ENCODE data around the gene LBHD1. TPM values are rescaled to one million over a fixed set of nuclear protein-coding genes. Genes with fewer than 3 reads are reported as not detected.

Gene LBHD1
- total and polyA plus RNA-seq, 2 donors (not counting 3 experiments of a cell fraction or from before 2014, with no cell fraction given): 3.8 to 7.5 TPM

DNA sequence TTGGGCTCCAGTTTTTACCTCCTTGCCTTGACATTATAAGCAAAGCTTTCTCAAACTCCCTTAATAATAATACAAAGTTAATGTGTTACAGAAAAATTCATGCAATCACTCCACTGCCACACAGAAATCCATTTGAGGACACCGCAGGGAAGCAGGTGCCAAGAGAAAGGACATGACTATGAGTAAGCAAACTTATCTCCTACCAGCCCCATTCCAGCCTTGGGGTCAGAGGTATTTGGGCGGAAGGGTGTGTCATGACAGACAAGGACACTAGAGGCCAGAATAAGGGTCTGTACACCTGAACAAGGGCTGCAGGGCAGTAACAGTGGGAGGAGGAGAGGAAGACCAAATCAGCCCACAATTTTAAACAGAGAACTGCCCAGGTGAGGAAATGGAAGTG, 41.3 kb upstream of the LBHD1 start:
- dilution Hi-C loops (cut with MboI; ENCODE audit: extremely low pct_ligation_motif_present, low sequenced_read_pairs): no loop called here
- no peak for DNase-seq (ENCODE audit: low read depth, low spot score)
- peaks cover 31 to 39% of the 10 kb centered on the region in 2 experiments for H3K36me3 ChIP-seq (ENCODE audit: control insufficient read depth in 2 of 2, extremely low read depth in 1 of 2, insufficient read depth in 2 of 2, low read length in 2 of 2)
- H3K9ac ChIP-seq (replicated peaks; ENCODE audit: extremely low read depth, insufficient read depth, low read length): no peak overlapping the region
- H3K27ac ChIP-seq (ENCODE audit: insufficient read depth, low read depth, low read length): no peak overlapping the region
- no peak overlapping the region for H2AFZ ChIP-seq (ENCODE audit: low read depth, low read length)
- H3K9me1 ChIP-seq (replicated peaks; ENCODE audit: control insufficient read depth, extremely low read depth, insufficient read depth, low read length): no peaks in the 10 kb centered on the region
- BruUV-seq (replicated peaks): no TSS peak
- intact Hi-C loops (cut with micrococcal nuclease): no loop called here
- no peak overlapping the region for H3K4me3 ChIP-seq (replicated peaks in 1 of 3; ENCODE audit: insufficient read depth in 1 of 3, low read depth in 1 of 3, low read length in 3 of 3)
- peaks cover 20% of the 10 kb centered on the region for H3K79me2 ChIP-seq (ENCODE audit: control insufficient read depth, insufficient read depth, low read length)
- H3K27me3 ChIP-seq (ENCODE audit: control insufficient read depth in 2 of 2, insufficient read depth in 2 of 2, low read length in 2 of 2): no peaks in the 10 kb centered on the region
- ChIA-PET POLR2A (no interaction called here), CTCF (interaction anchor here (0.7 to 1.2 kb wide), 2 partner anchors 11 to 289 kb away, joined by 3 read pairs; no protein-coding TSS in a partner anchor)
- TF ChIP-seq EZH2 (IDR thresholded peaks at IDR 0.05; ENCODE audit: borderline replicate concordance, low read depth, low read length, severe bottlenecking) (no peak), POLR2AphosphoS5 (IDR thresholded peaks at IDR 0.05; ENCODE audit: insufficient read depth, low read depth, low read length) (no peak), MYC (IDR thresholded peaks at IDR 0.05; ENCODE audit: low read depth, low read length) (no peak), POLR2A (IDR thresholded peaks at IDR 0.05; ENCODE audit: low read depth, low read length) (no peak), FOS (IDR thresholded peaks at IDR 0.05; ENCODE audit: borderline replicate concordance, insufficient read depth, low read length) (no peak), GATA2 (IDR thresholded peaks at IDR 0.05; ENCODE audit: insufficient read depth, insufficient read length, low read depth, low read length) (no peak), JUN (IDR thresholded peaks at IDR 0.05; ENCODE audit: borderline replicate concordance, insufficient read depth, insufficient read length, low read depth) (no peak)
- TF ChIP-seq, protein P1, sequence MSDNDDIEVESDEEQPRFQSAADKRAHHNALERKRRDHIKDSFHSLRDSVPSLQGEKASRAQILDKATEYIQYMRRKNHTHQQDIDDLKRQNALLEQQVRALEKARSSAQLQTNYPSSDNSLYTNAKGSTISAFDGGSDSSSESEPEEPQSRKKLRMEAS (IDR thresholded peaks at IDR 0.05; ENCODE audit: insufficient read depth, insufficient read length): no peak
- TF ChIP-seq, protein P2, sequence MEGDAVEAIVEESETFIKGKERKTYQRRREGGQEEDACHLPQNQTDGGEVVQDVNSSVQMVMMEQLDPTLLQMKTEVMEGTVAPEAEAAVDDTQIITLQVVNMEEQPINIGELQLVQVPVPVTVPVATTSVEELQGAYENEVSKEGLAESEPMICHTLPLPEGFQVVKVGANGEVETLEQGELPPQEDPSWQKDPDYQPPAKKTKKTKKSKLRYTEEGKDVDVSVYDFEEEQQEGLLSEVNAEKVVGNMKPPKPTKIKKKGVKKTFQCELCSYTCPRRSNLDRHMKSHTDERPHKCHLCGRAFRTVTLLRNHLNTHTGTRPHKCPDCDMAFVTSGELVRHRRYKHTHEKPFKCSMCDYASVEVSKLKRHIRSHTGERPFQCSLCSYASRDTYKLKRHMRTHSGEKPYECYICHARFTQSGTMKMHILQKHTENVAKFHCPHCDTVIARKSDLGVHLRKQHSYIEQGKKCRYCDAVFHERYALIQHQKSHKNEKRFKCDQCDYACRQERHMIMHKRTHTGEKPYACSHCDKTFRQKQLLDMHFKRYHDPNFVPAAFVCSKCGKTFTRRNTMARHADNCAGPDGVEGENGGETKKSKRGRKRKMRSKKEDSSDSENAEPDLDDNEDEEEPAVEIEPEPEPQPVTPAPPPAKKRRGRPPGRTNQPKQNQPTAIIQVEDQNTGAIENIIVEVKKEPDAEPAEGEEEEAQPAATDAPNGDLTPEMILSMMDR (IDR thresholded peaks at IDR 0.05; ENCODE audit: extremely low read depth in 1 of 2, insufficient read depth in 1 of 2, low read depth in 1 of 2, low read length in 2 of 2): no peak
- H3K4me2 ChIP-seq (ENCODE audit: insufficient read depth, low read length): no peak overlapping the region
- H4K20me1 ChIP-seq (replicated peaks; ENCODE audit: control insufficient read depth, extremely low read depth, insufficient read depth, low read length): no peaks in the 10 kb centered on the region
- H3K9me3 ChIP-seq (replicated peaks; ENCODE audit: control insufficient read depth, insufficient read depth, low read length): no peaks in the 10 kb centered on the region
- peaks cover 12% of the 10 kb centered on the region for H3K4me1 ChIP-seq (ENCODE audit: control insufficient read depth, extremely low read depth, insufficient read depth, low read length)
- FAIRE-seq: no peak
